VCaP (cell line): Measurements from ENCODE around the gene PLRG1.

Experiments used
- H3K27ac ChIP-seq: fragments of 450-650 bp; 2 replicates; pipeline ENCODE4 v1.5.1; 2017
- TF ChIP-seq, protein P1 (sequence below): fragments of 450-650 bp; conservative IDR thresholded peaks from 2 replicates; pipeline ENCODE4 v1.5.1; 2017; ENCODE audit warnings: mild to moderate bottlenecking, moderate library complexity

Gene PLRG1

DNA sequence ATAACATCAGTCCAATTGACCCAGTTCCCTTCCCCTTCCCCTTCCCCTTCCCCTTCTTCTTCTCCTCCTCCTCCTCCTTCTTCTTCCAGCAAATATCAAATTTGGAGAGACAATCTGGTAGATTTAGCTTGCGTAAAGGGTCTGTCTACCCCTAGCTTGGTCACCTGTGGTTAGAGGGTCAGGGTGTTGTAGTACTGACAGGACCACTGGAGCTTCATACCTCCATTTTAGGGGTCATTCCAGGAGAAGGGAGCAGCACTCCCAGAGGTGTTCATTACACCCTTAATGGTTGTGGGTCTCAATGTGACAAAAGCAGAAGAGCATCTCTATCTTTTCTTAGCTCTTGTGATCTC lies 8.9 kb upstream of the PLRG1 start:
- TF ChIP-seq, protein P1, sequence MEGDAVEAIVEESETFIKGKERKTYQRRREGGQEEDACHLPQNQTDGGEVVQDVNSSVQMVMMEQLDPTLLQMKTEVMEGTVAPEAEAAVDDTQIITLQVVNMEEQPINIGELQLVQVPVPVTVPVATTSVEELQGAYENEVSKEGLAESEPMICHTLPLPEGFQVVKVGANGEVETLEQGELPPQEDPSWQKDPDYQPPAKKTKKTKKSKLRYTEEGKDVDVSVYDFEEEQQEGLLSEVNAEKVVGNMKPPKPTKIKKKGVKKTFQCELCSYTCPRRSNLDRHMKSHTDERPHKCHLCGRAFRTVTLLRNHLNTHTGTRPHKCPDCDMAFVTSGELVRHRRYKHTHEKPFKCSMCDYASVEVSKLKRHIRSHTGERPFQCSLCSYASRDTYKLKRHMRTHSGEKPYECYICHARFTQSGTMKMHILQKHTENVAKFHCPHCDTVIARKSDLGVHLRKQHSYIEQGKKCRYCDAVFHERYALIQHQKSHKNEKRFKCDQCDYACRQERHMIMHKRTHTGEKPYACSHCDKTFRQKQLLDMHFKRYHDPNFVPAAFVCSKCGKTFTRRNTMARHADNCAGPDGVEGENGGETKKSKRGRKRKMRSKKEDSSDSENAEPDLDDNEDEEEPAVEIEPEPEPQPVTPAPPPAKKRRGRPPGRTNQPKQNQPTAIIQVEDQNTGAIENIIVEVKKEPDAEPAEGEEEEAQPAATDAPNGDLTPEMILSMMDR = no peak
- H3K27ac ChIP-seq = no peak overlapping the region

DNA sequence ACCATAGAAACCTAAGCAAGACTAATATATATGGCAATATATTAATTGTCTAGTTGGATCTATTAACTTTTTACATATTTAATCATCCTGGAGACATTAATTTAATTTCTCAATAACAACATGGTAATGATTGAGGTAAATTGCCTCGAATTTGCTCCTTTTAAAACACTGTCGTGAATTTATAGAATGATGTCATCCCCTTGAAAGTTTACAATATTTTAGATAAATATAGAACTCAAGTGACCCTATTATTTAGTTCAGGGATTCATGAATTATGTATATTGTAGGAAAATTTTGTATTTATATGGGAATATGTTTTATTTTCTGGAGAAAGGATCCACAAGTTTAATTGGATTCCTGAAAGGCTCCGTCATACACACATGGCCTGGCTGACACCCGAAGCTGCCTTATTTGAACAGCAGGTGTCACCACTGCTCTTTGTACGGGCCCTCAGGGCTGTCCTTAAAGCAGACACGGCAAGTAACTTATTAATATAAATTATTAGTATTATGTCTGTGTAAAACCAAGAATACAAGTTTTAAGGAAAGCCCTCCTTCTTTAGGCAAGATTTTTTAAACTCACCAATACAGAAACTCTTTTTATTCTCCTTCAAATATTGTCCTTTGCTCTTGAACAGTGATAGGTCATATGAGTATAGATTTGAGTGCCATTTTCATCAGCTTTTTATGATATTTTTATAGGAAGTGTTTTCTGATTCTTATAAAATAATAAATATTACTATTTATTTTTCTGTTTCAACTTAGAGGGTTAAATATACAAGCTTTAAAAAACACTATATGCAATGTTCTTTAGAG lies 1.9 kb upstream of the PLRG1 start:
- TF ChIP-seq, protein P1 = peak; percentile 91
- H3K27ac ChIP-seq = no peak overlapping the region

DNA sequence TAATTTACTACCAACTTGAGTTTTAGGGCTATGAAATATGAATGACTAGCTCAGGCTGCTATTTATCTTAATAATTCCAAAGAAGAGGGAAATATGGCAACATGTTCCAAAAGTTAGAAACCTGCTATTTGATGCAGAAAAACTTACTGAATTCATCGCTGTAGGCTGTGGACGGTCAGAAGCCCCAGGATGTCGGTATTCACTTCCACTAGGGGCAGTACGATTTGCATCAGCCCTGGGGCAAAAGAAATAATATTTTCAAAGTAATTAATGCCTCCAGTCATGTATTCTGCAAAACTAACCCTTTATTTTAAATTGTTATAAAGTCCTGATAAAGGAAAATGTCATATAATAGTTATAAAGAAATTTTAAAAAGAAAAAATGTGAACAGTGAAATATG lies 4.5 kb downstream of the PLRG1 start:
- TF ChIP-seq, protein P1 = peak; percentile 29

DNA sequence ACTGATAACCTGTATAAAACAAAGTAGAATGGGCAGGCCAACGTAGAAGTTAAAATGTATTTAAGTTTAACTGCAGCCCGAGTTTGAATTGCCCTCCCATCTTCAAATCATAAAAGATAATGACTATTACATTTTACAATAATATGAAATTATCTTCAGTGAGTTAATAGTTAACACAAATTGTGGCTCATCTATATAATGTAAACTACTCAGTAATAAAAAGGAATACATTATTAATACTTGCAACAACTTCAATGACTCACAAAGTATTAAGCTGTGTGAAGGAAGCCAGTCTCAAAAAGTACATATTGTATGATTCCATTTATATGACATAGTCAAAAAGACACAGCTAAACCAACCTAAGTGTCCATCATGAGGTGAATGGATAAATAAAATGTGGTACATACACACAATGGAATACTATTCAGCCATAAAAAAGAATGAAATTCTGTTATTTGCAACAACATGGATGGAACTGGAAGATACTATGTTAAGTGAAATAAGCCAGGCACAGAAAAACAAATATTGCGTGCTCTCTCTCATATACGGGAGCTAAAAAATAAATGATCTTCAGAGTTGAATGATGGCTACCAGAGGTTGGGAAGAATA lies 7.8 kb downstream of the PLRG1 start:
- TF ChIP-seq, protein P1 = no peak

More for the DNA sequence above, 4.5 kb downstream of the PLRG1 start:
- no peak overlapping the region for H3K27ac ChIP-seq

DNA sequence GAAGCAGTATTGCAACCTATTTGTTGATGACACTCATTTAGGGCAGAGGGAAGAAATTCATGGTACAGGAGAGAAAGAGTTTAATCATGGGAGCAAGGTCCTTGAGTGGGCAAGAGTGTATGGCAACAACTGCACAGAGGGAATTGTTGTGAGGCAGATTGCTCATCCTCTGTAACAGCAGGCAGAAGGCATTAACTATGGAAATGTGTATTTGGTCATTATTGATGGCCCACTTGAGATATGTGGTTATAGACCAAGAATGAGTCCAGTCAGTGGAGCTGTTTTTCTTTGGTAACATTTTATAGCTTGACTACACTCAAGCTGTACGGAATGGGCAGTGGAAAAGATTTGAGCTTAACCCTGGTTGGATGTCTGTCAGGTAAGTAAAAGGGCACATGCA lies 15.9 kb downstream of the PLRG1 start:
- TF ChIP-seq, protein P1 = no peak
- H3K27ac ChIP-seq = no peak overlapping the region

More for the DNA sequence above, 7.8 kb downstream of the PLRG1 start:
- H3K27ac ChIP-seq = no peak overlapping the region

DNA sequence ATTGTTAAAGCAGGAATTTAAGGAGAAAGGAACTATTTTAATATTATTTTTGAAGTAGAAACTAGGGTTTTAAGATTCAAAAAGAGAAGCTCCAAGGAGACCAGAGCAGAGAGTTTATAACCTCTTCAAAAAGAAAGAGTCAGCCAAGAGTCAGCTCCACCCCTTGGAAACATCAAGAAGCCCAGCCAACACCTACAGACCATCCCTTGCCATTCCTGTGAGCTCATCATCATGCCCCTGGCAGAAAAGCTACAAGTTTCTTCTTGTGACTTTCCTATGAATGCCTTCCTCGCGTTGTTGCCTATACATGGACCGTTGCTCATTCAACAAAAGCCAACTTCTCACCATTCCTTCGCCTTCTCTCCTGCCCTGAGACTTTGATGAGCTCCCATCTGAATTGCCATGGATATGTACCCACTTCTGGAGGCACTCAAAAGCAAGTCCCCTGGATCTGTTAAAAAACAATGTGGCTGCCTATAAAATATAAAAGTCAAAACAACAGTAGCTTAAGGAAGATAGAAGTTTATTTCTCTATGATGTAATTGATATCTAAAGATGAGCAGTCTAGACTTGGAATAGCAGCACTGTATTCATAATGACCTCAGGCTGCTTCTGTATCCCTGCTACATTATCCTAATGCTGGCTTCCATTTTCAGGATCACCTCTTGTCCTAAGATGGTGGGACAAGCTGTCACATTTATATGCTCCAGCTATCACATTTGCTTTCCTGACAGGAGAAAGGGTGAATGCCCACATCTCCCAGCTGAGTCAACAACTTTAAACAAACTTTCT lies 20.3 kb downstream of the PLRG1 start:
- no peak overlapping the region for H3K27ac ChIP-seq
- TF ChIP-seq, protein P1 = no peak

DNA sequence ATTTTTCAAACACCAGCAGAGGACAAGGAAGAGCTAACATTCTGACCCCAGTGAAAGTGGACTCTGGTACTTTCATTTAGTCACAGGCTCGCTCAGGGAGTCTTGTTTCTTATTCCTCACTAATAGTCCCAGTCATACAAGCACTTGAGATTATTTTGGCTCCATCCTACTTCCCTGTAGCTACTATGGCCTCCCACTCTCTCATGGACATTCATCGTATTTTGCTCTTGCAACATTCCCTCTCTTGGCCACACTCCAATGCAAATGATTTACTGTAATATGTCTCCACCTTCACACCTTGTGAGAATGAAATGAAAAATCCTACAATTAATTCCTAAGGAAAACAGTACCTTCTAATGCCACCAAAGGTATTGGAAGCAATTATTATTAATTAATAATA lies 21.3 kb downstream of the PLRG1 start:
- TF ChIP-seq, protein P1 = no peak
- H3K27ac ChIP-seq = no peak overlapping the region
